Smooth muscle cell (in vitro differentiated cells): ENCODE measurements around the gene MOGAT1. TPM values are rescaled to one million over a fixed set of nuclear protein-coding genes. Genes with fewer than 3 reads are reported as not detected.
"Not testable (repeated sequence)": the region's sequence is repeated elsewhere in the genome, so short reads cannot be mapped to it uniquely, and the experiment has no call there.

Experiments
- DNase-seq: peaks from one replicate; lab custom pipeline; 2025; ENCODE audit not compliant: unreplicated experiment; lab: John Stamatoyannopoulos, UW
- H2AFZ ChIP-seq: fragments of 200-600 bp; sonication (generic); 2 replicates; pipeline ENCODE4 v1.6.0; 2016; ENCODE audit warnings: antibody characterized with exemption, low read depth, mild to moderate bottlenecking
- H3F3A ChIP-seq: fragments of 200-600 bp; sonication (generic); 2 replicates; pipeline ENCODE4 v1.6.0; 2017; ENCODE audit warnings: antibody characterized with exemption, low read depth
- H3K27ac ChIP-seq: fragments of 200-600 bp; sonication (generic); 2 replicates; pipeline ENCODE4 v1.5.1; 2016; ENCODE audit warnings: low read depth, mild to moderate bottlenecking
- H3K27me3 ChIP-seq: fragments of 200-600 bp; sonication (generic); 2 replicates; pipeline ENCODE4 v1.6.1; 2016; ENCODE audit warnings: low read depth, mild to moderate bottlenecking
- H3K36me3 ChIP-seq: fragments of 200-600 bp; sonication (generic); 2 replicates; pipeline ENCODE4 v1.5.1; 2016; ENCODE audit warnings: low read depth
- H3K4me1 ChIP-seq: fragments of 200-600 bp; sonication (generic); 2 replicates; pipeline ENCODE4 v1.5.1; 2016; ENCODE audit warnings: low read depth
- H3K4me2 ChIP-seq: fragments of 200-600 bp; sonication (generic); 2 replicates; pipeline ENCODE4 v1.6.0; 2016; ENCODE audit warnings: mild to moderate bottlenecking
- H3K4me3 ChIP-seq: fragments of 200-600 bp; sonication (generic); 2 replicates; pipeline ENCODE4 v1.5.1; 2016; ENCODE audit warnings: mild to moderate bottlenecking
- H3K79me2 ChIP-seq: fragments of 200-600 bp; sonication (generic); 2 replicates; pipeline ENCODE4 v1.6.0; 2016; ENCODE audit warnings: low read depth, mild to moderate bottlenecking
- H3K9ac ChIP-seq: fragments of 200-600 bp; sonication (generic); 2 replicates; pipeline ENCODE4 v1.6.0; 2016; ENCODE audit warnings: low read depth
- H3K9me3 ChIP-seq: fragments of 200-600 bp; sonication (generic); replicated peaks from 2 replicates; pipeline ENCODE4 v1.5.1; 2016; ENCODE audit warnings: low read depth
- H4K20me1 ChIP-seq: fragments of 200-600 bp; sonication (generic); 2 replicates; pipeline ENCODE4 v1.6.0; 2016; ENCODE audit warnings: low read depth
- CTCF ChIP-seq: fragments of 200-600 bp; sonication (generic); IDR thresholded peaks from 2 replicates; pipeline ENCODE4 v1.5.1; 2017; ENCODE audit warnings: borderline replicate concordance, mild to moderate bottlenecking, antibody characterized with exemption; ENCODE audit not compliant: insufficient read depth, poor library complexity, severe bottlenecking
- WGBS: methylation state at CpG from one replicate; pipeline ENCODE4 v1.1.7; 2016; ENCODE audit warnings: low lambda C conversion rate; 5-methylcytosine and 5-hydroxymethylcytosine counted together
- polyA plus RNA-seq: library from polyadenylated mRNA; unstranded; fragments of >200 nt; fragmentation: Nextera tagmentation; extraction: Ambion mirVana; gene quantifications from 2 replicates; pipeline ENCODE4 v1.2.1, GENCODE V29; 2016
- total RNA-seq: library from RNA; depleted of rRNA; stranded (reverse); fragments of >200 nt; gene quantifications from 2 replicates; pipeline ENCODE4 v1.2.3, GENCODE V29; 2014

The MOGAT1 gene
- total and polyA plus RNA-seq, 2 experiments from 2014 or later: 0.25 TPM; not detected in 1

GRCh38 chr2:222713002-222713401 lies 41.5 kb downstream of the MOGAT1 start:
- 92% methylated on average over 3 of the region's 3 CpGs for WGBS
- Histone ChIP-seq H3K4me3 (no peak overlapping the region), H3K27ac (no peak overlapping the region), H3K9ac (no peak overlapping the region), H3K4me1 (peaks cover 6% of the 10 kb centered on the region), H3F3A (peaks cover 5% of the 10 kb centered on the region), H4K20me1 (no peaks in the 10 kb centered on the region), H3K79me2 (no peaks in the 10 kb centered on the region), H3K36me3 (no peaks in the 10 kb centered on the region), H3K9me3 (no peaks in the 10 kb centered on the region), H2AFZ (no peak overlapping the region), H3K27me3 (no peaks in the 10 kb centered on the region), H3K4me2 (no peak overlapping the region)
- no peak for DNase-seq
- no peak for TF ChIP-seq CTCF

- no peaks in the 10 kb centered on the region for H3K9me3 ChIP-seq
- no peaks in the 10 kb centered on the region for H3K4me1 ChIP-seq
- H3F3A ChIP-seq: no peaks in the 10 kb centered on the region
- H3K4me2 ChIP-seq: no peak overlapping the region
- no peak overlapping the region for H3K9ac ChIP-seq
- no peak overlapping the region for H2AFZ ChIP-seq
- no peak for DNase-seq
- 76% methylated on average over 7 of the region's 7 CpGs for WGBS
- no peak for TF ChIP-seq CTCF
- H4K20me1 ChIP-seq: no peaks in the 10 kb centered on the region
- H3K27ac ChIP-seq: no peak overlapping the region
- no peaks in the 10 kb centered on the region for H3K36me3 ChIP-seq
- H3K4me3 ChIP-seq: no peak overlapping the region
- H3K79me2 ChIP-seq: no peaks in the 10 kb centered on the region
- H3K27me3 ChIP-seq: no peaks in the 10 kb centered on the region
These were observed 43.1 kb downstream of the MOGAT1 start for GRCh38 chr2:222714361-222715241.

GRCh38 chr2:222715742-222716141 lies 44.3 kb downstream of the MOGAT1 start:
- no peak overlapping the region for H2AFZ ChIP-seq
- no peaks in the 10 kb centered on the region for H3K36me3 ChIP-seq
- no peaks in the 10 kb centered on the region for H3K27me3 ChIP-seq
- H3K4me3 ChIP-seq: no peak overlapping the region
- H3K4me2 ChIP-seq: no peak overlapping the region
- H3F3A ChIP-seq: no peaks in the 10 kb centered on the region
- H3K27ac ChIP-seq: no peak overlapping the region
- no peaks in the 10 kb centered on the region for H3K4me1 ChIP-seq
- 94% methylated on average over 9 of the region's 9 CpGs for WGBS
- H4K20me1 ChIP-seq: no peaks in the 10 kb centered on the region
- no peak for TF ChIP-seq CTCF
- DNase-seq: no peak
- H3K9ac ChIP-seq: no peak overlapping the region
- H3K9me3 ChIP-seq: no peaks in the 10 kb centered on the region
- no peaks in the 10 kb centered on the region for H3K79me2 ChIP-seq

- H3K4me3 ChIP-seq, H4K20me1 ChIP-seq, DNase-seq, H3K27ac ChIP-seq, H3K4me1 ChIP-seq, H3K9me3 ChIP-seq, H3F3A ChIP-seq, H3K27me3 ChIP-seq, H3K36me3 ChIP-seq, H2AFZ ChIP-seq, H3K9ac ChIP-seq, H3K79me2 ChIP-seq, H3K4me2 ChIP-seq: not testable (repeated sequence)
- WGBS: 94% methylated on average over 1 of the region's 1 CpG
These were observed 48.3 kb downstream of the MOGAT1 start for GRCh38 chr2:222719787-222720186.

GRCh38 chr2:222721597-222721996 lies 50.1 kb downstream of the MOGAT1 start:
- H3K27me3 ChIP-seq, H4K20me1 ChIP-seq, H3K9ac ChIP-seq, H3K4me2 ChIP-seq, H3K4me1 ChIP-seq, H3K36me3 ChIP-seq, DNase-seq, H2AFZ ChIP-seq, H3F3A ChIP-seq, H3K9me3 ChIP-seq, H3K27ac ChIP-seq, H3K4me3 ChIP-seq, H3K79me2 ChIP-seq: not testable (repeated sequence)
- WGBS: 100% methylated on average over 2 of the region's 2 CpGs
